PC-9 (cell line): ENCODE measurements around the gene ITGAD.

Source experiments
- CTCF ChIP-seq: fragments of 200-600 bp; sonication (generic); conservative IDR thresholded peaks from 2 replicates; pipeline ENCODE4 v1.6.1; 2017; ENCODE audit warnings: mixed run types, antibody characterized with exemption, mild to moderate bottlenecking, moderate library complexity
- EZH2 ChIP-seq: fragments of 200-600 bp; sonication (generic); IDR thresholded peaks from 2 replicates; pipeline ENCODE4 v1.8.0; 2017; ENCODE audit warnings: antibody characterized with exemption, low read depth

DNA sequence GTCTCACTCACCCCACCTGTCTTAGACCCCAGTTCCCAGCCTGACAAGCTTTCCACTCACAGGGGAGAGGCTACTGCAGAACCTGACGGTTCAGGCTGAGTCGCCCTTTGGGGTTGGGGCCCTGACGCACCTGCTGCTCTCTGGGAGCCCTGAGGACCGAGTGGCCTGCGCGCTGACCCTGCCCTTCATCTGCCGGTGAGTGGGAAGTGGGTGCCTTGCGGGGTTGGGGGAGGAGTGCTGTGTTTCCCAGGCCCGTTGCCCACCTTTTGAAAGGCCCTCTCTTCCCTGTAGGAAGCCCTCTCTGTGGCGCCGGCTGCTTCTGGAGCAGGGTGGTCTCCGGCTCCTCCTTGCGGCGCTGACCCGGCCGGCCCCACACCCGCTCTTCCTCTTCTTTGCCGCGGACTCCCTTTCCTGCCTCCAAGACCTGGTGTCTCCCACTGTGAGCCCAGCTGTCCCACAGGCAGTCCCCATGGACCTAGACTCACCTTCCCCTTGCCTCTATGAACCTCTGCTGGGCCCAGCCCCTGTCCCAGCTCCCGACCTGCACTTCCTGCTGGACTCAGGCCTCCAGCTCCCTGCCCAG, 72.7 kb downstream of the ITGAD start:
- TF ChIP-seq CTCF (no peak), EZH2 (no peak)
